ENCODE measurements around the gene EYS. TPM values are rescaled to one million over a fixed set of nuclear protein-coding genes. Genes with fewer than 3 reads are reported as not detected.

The EYS gene
- total RNA-seq, 1 experiment from 2014 or later: not detected

- H2AFZ ChIP-seq (ENCODE audit: low read length): no peak overlapping the region
- H3K4me2 ChIP-seq (ENCODE audit: insufficient read depth, insufficient read length, low read length): no peak overlapping the region
- H2BK20ac ChIP-seq (ENCODE audit: low read depth, low read length, poor library complexity, severe bottlenecking): no peak overlapping the region
- H3K27ac ChIP-seq (ENCODE audit: insufficient read length, low read depth, low read length): peak overlapping the region; percentile 77
- Mint-ChIP-seq H3K36me3 (ENCODE audit: insufficient read depth in 1 of 3, low read depth in 3 of 3) (peaks cover 0 to 4% (median 3%) of the 10 kb centered on the region in 3 experiments; a peak in 4 of 7 replicates), H3K27ac (peak overlapping the region in 2 of 3 experiments; percentile 75 to 83; a peak in 3 of 7 replicates), H3K4me1 (peaks cover 7 to 8% of the 10 kb centered on the region in 2 experiments), H3K9me3 (peaks cover 1 to 16% of the 10 kb centered on the region in 2 experiments; a peak in 4 of 5 replicates), H3K27me3 (ENCODE audit: low read depth) (no peaks in the 10 kb centered on the region), H3K4me3 (no peak overlapping the region)
- H3K4ac ChIP-seq (ENCODE audit: low read depth, low read length): no peak overlapping the region
- no peak overlapping the region for H2BK12ac ChIP-seq (ENCODE audit: insufficient read length, low read depth, low read length)
- TF ChIP-seq, protein P1, sequence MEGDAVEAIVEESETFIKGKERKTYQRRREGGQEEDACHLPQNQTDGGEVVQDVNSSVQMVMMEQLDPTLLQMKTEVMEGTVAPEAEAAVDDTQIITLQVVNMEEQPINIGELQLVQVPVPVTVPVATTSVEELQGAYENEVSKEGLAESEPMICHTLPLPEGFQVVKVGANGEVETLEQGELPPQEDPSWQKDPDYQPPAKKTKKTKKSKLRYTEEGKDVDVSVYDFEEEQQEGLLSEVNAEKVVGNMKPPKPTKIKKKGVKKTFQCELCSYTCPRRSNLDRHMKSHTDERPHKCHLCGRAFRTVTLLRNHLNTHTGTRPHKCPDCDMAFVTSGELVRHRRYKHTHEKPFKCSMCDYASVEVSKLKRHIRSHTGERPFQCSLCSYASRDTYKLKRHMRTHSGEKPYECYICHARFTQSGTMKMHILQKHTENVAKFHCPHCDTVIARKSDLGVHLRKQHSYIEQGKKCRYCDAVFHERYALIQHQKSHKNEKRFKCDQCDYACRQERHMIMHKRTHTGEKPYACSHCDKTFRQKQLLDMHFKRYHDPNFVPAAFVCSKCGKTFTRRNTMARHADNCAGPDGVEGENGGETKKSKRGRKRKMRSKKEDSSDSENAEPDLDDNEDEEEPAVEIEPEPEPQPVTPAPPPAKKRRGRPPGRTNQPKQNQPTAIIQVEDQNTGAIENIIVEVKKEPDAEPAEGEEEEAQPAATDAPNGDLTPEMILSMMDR (conservative IDR thresholded peaks at IDR 0.05): no peak
- DNase-seq: no peak
- no peak overlapping the region for H3K18ac ChIP-seq (ENCODE audit: insufficient read length, low read depth, low read length)
- H3K23ac ChIP-seq (ENCODE audit: insufficient read length, low read depth, low read length): no peak overlapping the region
- H3K79me2 ChIP-seq (ENCODE audit: insufficient read depth, low read length): no peaks in the 10 kb centered on the region
- H2BK5ac ChIP-seq (ENCODE audit: insufficient read length, low read length): no peak overlapping the region
- no peaks in the 10 kb centered on the region for H3K23me2 ChIP-seq (ENCODE audit: insufficient read length, low read depth, low read length, poor library complexity, severe bottlenecking)
- H4K20me1 ChIP-seq (ENCODE audit: control insufficient read depth, insufficient read depth, insufficient read length): no peaks in the 10 kb centered on the region
- H2AK5ac ChIP-seq (ENCODE audit: insufficient read length, low read length): no peak overlapping the region
- no peaks in the 10 kb centered on the region for H3K79me1 ChIP-seq (ENCODE audit: insufficient read depth, low read depth, low read length, poor library complexity, severe bottlenecking)
- H3T11ph ChIP-seq (ENCODE audit: low read length): no peak overlapping the region
- no peaks in the 10 kb centered on the region for H3K27me3 ChIP-seq (ENCODE audit: insufficient read depth, low read length)
- no peaks in the 10 kb centered on the region; the same call in 1 of the 2 replicates for H3K4me1 ChIP-seq (ENCODE audit: insufficient read depth, low read length)
- no peak overlapping the region for H3K9ac ChIP-seq (ENCODE audit: extremely low read depth, insufficient read length, low read length)
- no peak overlapping the region for H2BK15ac ChIP-seq (ENCODE audit: low read depth, low read length)
- no peak overlapping the region for H2BK120ac ChIP-seq (ENCODE audit: low read depth, low read length, poor library complexity, severe bottlenecking)
- H3K56ac ChIP-seq (ENCODE audit: insufficient read length, low read depth, low read length): no peak overlapping the region
- no peak overlapping the region for H4K8ac ChIP-seq (replicated peaks; ENCODE audit: insufficient read length, low read depth, low read length)
- H3K14ac ChIP-seq (ENCODE audit: insufficient read depth, low read length): no peak overlapping the region
- H4K5ac ChIP-seq (ENCODE audit: insufficient read length, low read depth, low read length): no peak overlapping the region
- H4K91ac ChIP-seq (ENCODE audit: insufficient read length, low read depth, low read length): no peak overlapping the region
- no CpG with 5 or more reads among the region's 5 CpGs for WGBS (ENCODE audit: extremely low coverage, insufficient read length, low lambda C conversion rate)
- no peaks in the 10 kb centered on the region for H3K9me3 ChIP-seq (ENCODE audit: control insufficient read depth, low read depth, low read length)
Observed at GRCh38 chr6:64376394-64376793, 1330.6 kb downstream of the EYS start.
